ENCODE measurements around the gene VPREB3.

Gene VPREB3

GRCh38 chr22:23777776-23778576 lies 23.8 kb upstream of the VPREB3 start:
- H3K4me3 ChIP-seq (ENCODE audit: low read depth, low read length), result no peak overlapping the region
- no peak for TF ChIP-seq CTCF (IDR thresholded peaks at IDR 0.05; ENCODE audit: insufficient read depth, low read depth, low read length, missing control alignments)
- no peak for DNase-seq (ENCODE audit: low read depth)

- no peak for TF ChIP-seq CTCF (IDR thresholded peaks at IDR 0.05; ENCODE audit: insufficient read depth, low read depth, low read length, missing control alignments)
- no peak for DNase-seq (ENCODE audit: low read depth)
- H3K4me3 ChIP-seq (ENCODE audit: low read depth, low read length), result no peak overlapping the region
Observed at GRCh38 chr22:23775779-23776375, 21.7 kb upstream of the VPREB3 start.

GRCh38 chr22:23774922-23775436 lies 20.8 kb upstream of the VPREB3 start:
- DNase-seq (ENCODE audit: low read depth), result no peak
- TF ChIP-seq CTCF (IDR thresholded peaks at IDR 0.05; ENCODE audit: insufficient read depth, low read depth, low read length, missing control alignments), result no peak
- H3K4me3 ChIP-seq (ENCODE audit: low read depth, low read length), result no peak overlapping the region

GRCh38 chr22:23774114-23774921 lies 20.1 kb upstream of the VPREB3 start:
- no peak for DNase-seq (ENCODE audit: low read depth)
- TF ChIP-seq CTCF (IDR thresholded peaks at IDR 0.05; ENCODE audit: insufficient read depth, low read depth, low read length, missing control alignments), result no peak
- H3K4me3 ChIP-seq (ENCODE audit: low read depth, low read length), result no peak overlapping the region

- H3K4me3 ChIP-seq (ENCODE audit: low read depth, low read length), result no peak overlapping the region
- no peak for DNase-seq (ENCODE audit: low read depth)
Observed at GRCh38 chr22:23773483-23774113, 19.4 kb upstream of the VPREB3 start.

More at GRCh38 chr22:23773483-23774113, 19.4 kb upstream of the VPREB3 start:
- TF ChIP-seq CTCF (IDR thresholded peaks at IDR 0.05; ENCODE audit: insufficient read depth, low read depth, low read length, missing control alignments), result no peak
